Activated CD8-positive, alpha-beta memory T cell treated with anti-CD3 and anti-CD28 coated beads, Interleukin-2, amount 50 U/mL, for 1 hour (primary cell): ENCODE measurements around the gene GRIN2D.

Experiments
- DNase-seq: peaks from one replicate; pipeline ENCODE4 v3.0.0-alpha.2; 2020; ENCODE audit errors: extremely low read depth

Gene GRIN2D

DNA sequence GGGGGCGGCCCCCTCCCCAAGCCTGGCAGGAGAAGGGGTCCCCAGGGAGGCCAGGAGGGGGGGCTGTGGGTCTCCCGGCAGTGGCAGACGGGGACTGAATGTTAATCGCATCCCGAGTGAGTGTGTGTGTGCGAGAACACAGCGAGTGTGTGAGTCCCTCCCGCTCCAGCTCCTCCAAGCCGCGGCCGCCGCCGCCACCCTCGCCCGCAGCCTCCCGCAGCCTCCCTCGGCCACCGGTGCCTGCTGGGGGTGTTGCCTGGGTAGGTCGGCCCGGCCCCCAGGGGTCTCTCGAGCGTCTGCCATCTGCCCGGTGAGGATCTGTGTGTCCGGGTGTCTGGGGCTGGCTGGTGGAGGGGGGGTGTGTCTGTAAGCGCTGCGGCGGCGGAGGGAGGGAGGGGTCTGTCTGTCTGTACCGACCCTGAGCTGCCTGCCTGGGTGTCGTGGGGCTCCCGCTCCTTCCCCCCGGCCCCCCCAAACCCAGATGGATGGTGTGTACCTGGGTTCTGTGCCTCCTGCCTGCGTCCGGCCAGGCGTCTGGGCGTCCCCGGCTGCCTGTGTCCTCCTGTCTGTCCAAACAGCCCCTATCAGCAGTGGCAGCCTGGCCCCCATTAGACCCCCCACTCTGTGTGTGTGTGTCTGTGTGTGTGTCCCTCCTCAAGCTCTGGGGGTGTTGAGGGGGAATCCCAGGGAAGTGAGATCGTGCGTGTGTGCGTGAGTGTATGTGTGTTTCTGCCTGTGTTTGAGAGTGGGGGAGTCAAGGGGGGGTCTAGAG is at the start of gene GRIN2D:
GRIN2D (plus strand) TSS at position 110 of the 772 bp plus-strand sequence. CDS start 4,725 bp downstream, outside the sequence.
- no peak for DNase-seq

GRCh38 chr19:48344892-48345291 is 48.6 kb upstream of the GRIN2D start:
- DNase-seq: no peak

DNA sequence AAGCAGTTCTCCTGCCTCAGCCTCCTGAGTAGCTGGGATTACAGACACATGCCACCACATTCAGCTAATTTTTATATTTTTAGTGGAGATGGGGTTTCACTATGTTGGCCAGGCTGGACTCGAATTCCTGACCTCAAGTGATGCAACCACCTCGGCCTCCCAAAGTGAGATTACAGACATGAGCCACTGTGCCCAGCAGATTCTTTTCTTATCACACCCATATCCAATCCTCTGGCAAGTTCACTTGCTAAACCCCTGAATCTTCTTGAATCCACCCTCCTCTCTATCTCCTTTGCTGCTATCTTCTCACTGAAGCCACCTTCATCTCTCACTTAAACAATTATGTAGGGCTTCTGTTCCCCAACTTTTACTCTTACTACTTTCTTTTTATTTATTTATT is 47.3 kb upstream of the GRIN2D start:
- DNase-seq: no peak

DNA sequence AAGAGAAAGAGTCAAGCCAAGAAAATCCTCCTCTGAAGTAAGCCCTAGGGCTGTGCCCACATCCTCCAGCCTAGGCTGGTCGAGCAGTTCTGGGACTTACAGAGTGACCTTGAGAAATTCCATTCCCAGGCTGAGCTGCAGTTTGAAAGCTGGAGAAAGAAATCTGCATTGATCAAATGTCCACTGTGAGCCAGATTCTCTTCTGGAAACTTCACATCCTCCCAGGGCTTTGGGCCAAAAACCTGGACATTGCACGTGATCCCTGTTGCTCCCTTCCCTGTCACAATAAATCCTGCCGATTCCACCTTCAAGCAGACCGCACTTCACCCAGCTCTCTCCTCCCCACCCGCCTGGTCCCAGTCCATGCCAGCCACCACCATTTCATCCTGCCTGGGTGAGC is 45.4 kb upstream of the GRIN2D start:
- no peak for DNase-seq

DNA sequence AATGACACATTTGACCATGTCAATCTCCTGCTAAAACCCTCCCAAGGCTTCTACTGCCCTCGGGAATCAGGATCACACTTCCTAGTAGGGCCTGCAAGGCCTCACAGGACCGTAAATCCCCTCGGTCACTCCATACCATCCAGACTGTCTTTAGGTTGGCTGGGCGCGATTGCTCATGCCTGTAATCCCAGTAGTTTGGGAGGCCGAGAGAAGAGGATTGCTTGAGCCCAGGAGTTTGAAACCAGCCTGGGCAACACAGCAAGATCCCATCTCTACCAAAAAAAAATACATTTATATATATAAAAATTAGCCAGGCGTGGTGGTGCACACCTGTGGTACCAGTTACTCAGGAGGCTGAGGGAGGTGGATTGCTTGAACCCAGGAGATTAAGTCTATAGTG is 44.7 kb upstream of the GRIN2D start:
- DNase-seq: no peak

DNA sequence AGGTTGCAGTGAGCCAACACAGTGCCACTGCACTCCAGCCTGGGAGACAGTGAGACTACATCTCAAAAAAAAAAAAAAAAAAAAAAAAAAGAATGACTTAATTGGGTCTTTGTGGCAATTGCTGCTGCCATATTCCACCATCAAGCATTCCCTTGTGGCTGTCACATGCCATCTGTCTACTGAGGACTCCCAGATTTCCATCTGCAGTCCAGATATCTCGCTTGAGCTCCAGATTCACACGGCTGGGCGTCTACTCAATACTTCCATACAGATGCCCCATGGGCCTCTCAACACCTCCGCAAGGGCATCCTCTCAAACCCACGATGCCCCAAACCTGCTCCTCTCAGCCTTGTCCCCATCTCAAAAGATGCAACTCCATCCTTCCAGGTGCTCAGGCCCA is 42.6 kb upstream of the GRIN2D start:
- no peak for DNase-seq

DNA sequence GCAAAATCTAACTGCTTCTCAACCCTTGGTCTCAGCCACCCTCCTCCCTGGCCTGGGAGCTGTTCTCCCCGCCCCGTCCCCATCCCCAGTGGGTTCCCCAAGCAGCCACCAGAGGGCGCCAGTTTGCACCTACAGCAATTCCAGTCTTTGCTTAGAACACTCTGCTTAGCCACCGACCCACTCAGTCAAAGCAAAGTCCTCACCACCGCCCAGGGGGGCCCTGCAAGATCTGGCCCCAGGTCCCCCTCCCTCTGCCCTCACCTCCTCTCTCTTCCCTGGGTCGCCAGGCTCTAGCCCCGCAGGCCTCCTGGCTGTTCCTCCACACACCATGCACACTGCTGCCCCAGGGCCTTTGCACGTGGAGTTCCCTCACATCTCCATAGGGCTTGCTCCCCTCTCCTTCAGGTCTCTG is 42.1 kb upstream of the GRIN2D start:
- DNase-seq: no peak

DNA sequence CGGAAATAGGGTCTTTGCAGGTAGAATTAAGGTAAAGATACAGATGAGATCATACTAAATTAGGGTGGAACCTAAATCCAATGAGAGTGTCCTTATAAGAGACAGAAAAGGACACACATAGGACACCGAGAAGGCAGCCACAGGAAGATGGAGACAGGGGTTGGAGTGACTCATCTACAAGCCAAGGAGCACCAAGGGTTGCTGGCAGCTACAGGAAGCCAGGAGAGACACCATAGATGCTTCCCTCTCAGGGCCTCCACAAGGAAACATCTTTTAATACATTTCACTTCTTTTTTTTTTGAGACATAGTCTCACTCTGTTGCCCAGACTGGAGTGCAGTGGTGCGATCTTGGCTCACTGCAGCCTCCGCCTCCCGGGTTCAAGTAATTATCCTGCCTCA is 39.8 kb upstream of the GRIN2D start:
- no peak for DNase-seq

DNA sequence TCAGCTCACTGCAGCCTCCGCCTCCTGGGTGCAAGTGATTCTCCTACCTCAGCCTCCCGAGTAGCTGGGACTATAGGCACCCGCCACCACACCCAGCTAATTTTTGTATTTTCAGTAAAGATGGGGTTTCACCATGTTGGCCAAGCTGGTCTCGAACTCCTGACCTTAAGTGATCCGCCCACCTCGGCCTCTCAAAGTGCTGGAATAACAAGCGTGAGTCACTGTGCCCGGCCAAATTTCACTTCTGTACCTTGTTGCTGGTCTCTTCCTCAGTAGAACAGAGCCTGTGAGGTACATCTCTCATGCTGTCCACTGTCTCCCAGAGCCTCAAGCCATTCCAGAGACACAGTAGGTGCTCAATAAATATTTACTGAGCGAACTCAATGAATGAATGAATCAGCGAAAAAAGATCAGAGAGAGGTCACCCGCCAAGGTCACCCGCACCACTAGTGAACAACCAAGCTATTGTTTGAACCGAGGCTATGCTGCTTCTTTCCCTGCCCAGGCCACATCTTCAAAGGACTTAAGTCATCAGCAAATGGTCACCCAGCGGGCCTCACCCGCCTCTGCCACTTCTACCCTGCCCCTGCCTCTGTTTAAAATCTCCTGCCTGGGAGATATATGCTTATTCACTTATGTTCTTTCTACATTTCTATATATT is 39.0 kb upstream of the GRIN2D start:
- no peak for DNase-seq

DNA sequence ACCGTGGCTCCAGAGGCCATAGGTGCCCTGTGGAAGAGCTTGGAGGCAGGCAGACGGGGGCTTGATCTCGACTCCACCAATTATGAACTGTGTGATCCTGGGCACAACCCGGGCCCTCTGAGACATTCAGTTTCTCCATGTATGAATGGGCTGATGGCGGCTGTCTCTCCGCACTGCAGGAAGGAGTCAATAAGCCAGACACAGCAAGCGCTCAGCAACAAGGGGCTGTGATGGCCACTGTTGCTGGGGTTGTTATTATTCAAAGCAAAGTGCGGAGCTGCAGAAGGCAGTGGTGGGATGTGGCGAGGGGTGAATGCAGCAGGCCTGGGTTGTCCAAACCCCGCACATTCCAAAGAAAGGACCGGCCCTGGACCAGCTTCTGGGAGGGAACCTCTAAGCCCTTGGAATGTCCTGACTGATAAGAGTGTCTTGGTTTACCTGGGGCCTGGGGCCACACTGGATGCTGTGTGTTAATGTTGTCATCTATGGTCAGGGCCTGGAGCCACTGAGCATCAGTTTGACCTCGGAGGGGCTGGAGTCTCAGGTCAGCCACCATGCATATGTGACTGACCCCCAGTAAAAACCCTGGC is 38.0 kb upstream of the GRIN2D start:
- no peak for DNase-seq

- DNase-seq: no peak
Observed at GRCh38 chr19:48359123-48359522, 34.3 kb upstream of the GRIN2D start.

DNA sequence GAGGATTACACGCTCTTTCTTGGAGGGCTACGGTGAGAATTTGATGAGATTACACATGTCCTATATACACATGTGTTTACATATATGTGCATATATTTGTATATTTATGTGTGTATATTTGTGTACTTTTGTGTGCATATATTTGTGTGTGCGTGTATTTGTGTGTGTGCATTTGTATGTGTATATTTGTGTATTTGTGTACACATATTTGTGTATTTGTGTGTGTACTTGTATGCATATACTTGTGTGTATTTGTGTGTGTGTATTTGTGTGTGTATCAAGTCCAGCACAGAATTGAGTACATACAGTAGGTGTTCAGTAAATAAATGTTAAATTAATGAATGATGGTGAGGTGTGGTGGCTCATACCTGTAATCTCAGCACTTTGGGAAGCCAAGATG is 31.6 kb upstream of the GRIN2D start:
- no peak for DNase-seq

DNA sequence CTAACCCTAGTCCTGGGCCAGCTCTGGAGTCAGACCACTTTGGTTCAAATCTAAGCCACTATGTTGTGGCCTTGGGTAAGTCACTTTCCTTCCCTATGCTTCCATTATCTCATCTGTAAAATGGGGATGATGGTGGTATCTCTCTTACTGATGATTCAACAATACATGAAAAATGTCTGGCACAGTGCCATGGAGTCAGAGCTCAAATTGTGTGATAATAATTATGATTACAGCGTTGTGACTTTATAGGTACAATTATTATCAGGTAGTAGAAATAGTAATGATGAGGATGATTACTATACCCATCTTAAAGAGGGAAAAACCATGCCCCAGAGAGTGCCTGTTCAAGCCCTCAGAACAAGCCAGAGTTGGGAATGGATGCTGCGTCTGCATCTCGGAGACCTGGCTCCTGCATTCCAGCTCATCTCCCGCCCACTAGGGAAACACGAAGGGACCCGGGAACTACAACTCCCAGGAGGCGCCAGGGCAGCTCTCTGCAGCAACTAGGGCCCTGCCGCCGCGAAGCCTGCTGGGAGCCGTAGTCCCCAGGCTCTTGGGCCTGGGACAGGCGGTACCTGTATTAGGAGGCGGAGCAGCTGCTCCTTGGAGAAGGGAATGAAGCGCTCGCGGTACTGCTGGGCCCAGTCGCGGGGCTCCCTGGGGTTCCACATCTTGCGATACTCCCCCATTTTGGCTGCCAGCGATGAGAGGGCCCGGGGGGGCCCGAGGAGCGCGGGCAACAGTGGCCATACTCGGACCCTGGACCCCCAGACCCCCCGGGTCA is 30.6 kb upstream of the GRIN2D start:
- peak; percentile 71 for DNase-seq

- no peak for DNase-seq
Observed at GRCh38 chr19:48363500-48363809, 30.0 kb upstream of the GRIN2D start.

DNA sequence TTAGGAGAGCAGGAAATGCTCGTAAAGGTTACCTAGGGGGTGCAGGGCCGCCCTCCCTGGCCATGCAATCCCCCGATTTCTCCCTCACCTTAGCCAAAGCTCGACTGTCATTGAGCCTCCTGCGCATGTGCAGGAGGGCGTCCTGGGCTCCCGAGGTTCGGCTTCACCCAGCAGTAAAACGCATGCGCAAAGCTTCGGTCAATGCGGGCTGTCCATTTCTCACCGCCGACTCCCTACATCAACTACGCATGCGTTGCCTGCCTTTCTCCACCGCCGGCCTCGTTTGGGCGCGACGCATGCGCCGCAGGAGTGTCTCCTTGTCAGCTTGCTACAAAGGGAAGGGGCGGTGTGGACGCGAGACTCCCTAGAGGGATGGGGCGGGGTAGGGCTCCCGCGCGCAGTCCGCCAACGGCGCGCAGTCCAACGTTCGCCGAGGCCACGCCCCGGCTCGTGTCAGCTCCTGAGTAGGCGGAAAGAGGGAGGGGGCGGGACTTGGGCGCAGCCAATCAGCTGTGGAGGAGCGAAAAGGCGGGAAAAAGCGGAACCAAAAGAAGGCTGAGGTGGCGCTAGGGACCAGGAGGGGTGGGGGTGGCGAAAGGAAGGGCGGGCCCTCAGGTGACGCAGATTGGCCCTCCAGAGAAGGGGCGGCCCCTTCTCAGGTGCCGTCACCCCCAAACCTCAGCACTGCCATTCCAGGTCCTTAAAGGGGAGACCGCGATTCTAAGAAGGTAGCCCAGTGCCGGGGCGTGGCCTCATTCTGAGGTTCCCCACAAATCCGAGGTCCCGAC is 29.5 kb upstream of the GRIN2D start, which contains the start of the genes SYNGR4 and TMEM143:
SYNGR4 (plus strand) TSS at position 558 of the 788 bp plus-strand sequence. CDS start 1,476 bp downstream, outside the sequence.
TMEM143 (minus strand) TSS at position 131 of the 788 bp plus-strand sequence; CDS start at position 111, 20 bp downstream.
- peak; percentile 97 for DNase-seq

GRCh38 chr19:48364598-48365348 is 28.7 kb upstream of the GRIN2D start:
- no peak for DNase-seq

DNA sequence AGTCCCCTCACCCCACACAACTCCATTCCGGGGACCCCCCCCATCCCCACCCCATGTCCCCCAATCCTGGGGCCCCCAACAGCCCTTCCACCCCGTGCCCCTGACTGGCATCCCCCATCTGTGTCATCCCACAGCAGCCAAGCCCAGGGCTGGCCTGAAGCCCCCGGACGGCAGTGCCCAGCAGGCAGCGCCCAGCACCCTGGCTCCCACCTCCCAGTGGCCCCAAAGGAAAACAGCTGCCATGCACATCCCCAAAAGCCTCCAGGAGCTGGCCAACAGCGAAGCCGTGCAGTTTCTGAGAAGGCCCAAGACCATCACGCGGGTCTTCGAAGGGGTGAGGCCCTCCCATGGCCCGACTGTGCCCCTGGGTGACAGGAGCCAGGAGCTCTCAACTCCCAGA is 27.9 kb upstream of the GRIN2D start:
- DNase-seq: no peak

DNA sequence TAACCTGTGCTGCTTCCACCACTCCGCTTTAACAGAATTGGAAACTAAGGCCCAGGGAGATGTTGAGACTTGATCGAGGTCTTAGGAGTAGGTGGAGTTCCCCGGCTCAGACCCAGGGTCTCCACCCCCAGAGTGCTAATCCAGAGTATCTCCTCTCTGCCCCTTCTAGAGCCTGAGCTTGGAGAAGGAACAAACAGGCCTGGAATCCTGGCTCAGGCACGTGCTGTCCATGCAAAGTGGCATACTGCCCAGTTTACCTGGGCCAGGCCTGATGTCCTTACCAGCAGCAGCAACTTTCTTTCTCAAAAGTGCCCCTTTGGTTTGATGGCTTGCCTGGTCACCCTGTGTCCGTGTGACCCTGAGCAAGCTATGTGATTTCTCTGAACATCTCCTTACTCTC is 25.6 kb upstream of the GRIN2D start:
- DNase-seq: no peak

DNA sequence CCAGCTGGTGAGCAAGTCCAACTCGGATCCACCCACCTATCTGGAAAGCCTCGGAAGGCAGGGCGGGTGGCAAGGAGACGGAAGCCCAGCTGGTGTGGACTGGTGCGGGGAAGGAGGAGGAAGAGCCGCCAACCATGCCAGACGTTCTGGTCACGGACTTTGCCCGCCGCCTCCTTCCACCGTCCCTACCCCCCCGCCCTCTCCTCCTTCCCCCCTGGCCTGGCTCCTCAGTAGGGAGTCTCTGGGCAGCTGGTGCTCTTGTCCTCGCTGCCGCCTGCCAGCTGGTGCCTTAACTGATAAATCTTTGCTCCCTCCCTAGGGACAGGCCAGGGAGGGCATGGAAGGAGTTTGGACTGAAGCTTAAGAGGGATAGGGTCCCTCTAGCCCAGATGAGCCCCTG is 24.5 kb upstream of the GRIN2D start:
- no peak for DNase-seq

DNA sequence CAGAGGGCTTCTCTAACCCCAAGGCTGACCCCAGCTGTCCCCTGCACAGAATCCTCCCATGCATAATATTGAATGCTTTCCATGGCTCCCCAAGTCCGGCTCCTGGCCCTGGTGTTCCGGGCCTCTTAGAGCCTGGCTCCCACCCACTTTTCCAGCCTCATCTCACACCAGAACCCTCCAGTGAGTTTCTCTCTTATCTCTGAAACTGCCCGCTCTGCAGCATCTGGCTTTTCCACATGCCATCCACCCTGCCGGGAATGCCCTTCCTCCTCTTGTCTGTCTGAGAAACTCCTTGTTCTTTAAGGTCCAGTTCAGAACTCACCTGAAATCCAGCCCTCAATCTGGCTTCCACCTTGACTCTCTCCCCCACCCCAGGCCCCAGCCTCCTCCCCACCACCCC is 22.5 kb upstream of the GRIN2D start:
- no peak for DNase-seq

DNA sequence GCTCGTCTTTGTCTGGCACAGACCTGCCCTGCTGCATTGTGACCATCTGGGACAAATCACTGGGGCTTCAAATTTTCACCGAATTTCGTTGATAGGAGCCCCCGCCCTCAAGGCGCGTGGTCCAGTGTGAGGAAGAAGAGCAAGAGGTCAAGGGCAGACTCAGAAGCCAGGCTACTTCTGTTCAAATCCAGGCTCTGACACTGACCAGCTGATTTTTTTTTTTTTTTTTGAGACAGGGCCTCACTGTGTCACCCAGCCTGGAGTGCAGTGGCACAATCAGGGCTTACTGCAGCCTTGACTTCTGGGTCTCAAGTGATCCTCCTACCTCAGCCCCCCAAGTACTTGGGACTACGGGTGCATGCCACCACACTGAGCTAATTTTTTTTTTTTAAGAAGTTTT is 22.1 kb upstream of the GRIN2D start:
- DNase-seq: no peak
